HG03439 (cell line): ENCODE data around the gene GABRQ.

Experiments used
- ATAC-seq: cut with Tn5 transposase; IDR thresholded peaks from one replicate; pipeline ENCODE4 v1.9.1; 2021; ENCODE audit warnings: mild to moderate bottlenecking, moderate library complexity; ENCODE audit not compliant: unreplicated experiment

Gene GABRQ

GRCh38 chrX:152637649-152638442, at the start of gene GABRQ:
Gene GABRQ, plus strand, starts transcription at chrX:152637895. Its CDS starts 308 bp downstream, at chrX:152638203.
- no peak for ATAC-seq

DNA sequence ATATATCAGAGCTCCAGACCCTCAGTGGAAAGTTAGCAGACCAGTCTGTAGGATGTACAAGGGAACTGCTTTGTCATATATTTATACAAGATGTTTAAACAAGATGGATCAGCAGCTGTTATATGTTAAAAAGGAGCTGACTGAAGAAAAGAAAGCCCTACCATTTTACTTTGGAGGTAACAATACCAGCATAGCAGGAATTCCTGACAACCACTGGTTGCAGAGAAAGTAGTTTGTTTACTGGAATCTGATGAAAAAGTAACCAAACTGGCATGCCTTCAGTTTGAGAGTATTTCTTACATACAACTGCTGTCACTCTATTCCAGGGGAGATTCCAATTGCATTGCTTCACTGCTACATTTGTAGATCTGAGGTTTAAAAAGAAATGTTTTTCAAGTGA, 49.5 kb upstream of the GABRQ start:
- ATAC-seq = no peak

DNA sequence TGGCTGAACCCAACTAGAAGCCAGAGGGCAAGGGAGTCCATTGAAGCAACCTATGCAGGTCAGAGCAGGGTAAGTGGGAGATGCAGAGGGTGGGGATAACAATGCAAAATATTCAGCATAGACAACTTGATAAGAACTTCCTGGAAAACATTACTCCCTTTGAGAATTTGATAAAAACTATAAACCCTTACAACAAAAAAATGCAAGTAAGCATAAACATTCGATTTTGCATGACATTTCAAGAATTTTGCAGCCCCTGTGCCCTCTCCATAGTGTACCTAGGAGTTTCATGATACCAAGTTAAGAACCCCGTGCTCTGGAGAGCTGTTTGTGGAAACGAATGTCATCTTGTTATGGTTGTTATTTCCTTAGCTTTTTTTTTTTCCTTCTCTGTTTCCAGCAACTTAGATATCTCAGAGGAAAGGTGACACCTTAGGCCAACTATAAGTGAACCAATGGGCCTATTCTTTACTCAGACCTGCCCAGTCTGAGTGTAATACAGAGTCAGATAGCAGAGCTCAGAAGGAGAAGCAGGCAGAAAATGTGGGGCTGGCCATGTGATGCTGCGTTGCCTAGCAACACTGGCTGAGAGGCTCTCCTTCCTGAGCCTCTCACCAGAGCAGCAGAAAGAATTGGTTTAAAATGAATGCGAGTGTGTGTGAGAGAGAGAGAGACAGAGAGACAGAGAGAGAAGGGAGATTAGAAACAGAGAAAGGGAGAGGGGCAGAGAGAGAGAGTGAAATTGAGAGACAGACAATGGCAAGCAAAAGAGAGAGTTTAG, 36.7 kb upstream of the GABRQ start:
- no peak for ATAC-seq

GRCh38 chrX:152601848-152602616, 35.7 kb upstream of the GABRQ start:
- no peak for ATAC-seq

DNA sequence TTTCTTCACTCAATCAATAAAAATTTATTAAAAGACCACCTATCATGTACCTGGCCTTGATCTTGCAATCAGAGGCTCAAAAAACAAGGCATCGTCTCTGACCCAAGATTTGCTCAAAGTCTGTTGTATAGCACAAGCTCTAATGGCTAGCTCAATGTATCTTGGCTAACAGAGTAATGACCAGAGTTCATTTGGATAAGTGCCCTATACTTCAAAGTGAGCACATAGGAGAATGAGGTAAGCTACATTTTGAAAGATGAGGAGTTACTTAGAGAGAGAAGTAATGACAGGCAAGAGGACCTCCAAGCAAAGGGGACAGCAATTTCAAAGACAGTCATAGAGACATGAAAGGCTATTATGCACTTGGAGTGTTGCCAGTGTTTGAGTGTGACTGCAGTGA, 22.9 kb upstream of the GABRQ start:
- ATAC-seq = no peak

DNA sequence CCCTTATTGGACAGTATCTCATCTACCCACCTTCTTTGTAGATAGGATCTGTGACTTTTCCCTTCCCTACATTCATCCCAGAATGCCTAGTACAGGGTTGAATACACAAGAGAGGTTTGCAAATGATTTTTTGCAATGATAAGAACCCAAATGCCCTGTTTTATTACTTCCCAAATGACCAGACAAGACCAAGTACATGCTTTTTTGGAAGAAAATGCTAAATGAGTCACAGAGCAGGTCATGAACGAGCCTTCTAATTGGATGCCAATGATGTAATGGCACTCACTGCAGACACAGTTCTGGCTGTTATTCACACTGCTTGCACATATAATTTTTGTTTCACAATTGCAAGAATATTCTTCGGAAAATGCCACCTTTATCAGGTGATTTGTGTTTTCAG, 17.8 kb upstream of the GABRQ start:
- ATAC-seq = no peak

GRCh38 chrX:152632445-152633097, 5.1 kb upstream of the GABRQ start:
- no peak for ATAC-seq

GRCh38 chrX:152635941-152636340, 1.8 kb upstream of the GABRQ start:
- ATAC-seq = no peak

DNA sequence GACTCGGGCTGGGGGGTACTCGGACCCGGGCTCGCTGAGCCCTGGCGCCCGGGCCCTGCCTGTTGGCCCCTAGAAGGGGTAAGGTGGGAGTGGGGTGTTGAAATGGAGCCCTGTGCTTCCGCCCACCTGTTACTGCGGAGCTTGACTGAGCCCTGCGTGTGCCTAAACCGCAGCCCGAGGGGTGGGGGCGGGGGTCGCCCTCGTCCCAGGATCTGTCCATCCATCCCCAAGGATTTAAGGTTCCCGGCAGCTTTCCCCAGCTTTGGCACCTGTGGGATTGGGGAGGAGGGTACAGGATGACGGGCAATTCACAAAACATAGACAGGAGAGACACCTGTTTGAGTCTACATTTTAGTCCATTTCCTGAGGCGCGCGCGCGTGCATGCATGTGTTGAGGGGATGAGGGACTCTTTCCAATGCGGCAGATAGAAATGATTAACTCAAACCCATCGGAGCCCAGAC, 779 bp downstream of the GABRQ start:
- no peak for ATAC-seq

- ATAC-seq = no peak
These were observed 1.7 kb downstream of the GABRQ start for GRCh38 chrX:152639426-152639825.

- ATAC-seq = no peak
These were observed 2.5 kb downstream of the GABRQ start for GRCh38 chrX:152640034-152640818.

DNA sequence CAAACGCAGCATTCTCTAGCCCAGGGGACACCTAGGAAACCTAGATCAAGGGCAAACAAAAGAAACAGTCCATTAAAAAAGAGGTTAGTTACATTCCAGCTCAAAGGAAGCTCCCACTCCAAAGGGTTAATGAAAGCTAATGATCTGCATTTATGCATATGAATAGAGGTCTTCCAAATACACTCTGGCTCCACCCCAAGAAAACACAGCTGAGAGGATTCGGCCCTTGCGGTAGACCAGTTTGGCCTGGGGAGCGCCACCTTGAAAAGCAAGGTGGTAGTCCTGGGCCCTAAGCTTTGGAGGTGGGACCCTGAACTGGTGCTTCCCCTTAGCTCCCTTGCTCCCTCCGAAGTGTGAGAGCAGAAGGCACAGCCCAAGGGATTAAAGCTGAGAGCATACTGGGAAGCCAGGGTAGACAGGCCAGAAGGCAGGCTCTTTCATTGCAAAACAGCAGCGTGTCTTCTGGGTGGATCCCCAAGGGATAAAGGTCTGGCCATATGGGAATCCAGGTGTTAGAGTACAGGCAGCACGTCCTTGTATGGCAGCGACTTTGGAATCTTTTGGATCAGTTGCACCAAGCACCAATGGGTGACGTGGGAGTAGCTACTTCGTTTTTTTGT, 3.7 kb downstream of the GABRQ start:
- no peak for ATAC-seq

- no peak for ATAC-seq
These were observed 4.3 kb downstream of the GABRQ start for GRCh38 chrX:152641996-152642395.

- ATAC-seq = no peak
These were observed 5.4 kb downstream of the GABRQ start for GRCh38 chrX:152642931-152643564.

GRCh38 chrX:152646961-152647360, 9.3 kb downstream of the GABRQ start:
- ATAC-seq = no peak

DNA sequence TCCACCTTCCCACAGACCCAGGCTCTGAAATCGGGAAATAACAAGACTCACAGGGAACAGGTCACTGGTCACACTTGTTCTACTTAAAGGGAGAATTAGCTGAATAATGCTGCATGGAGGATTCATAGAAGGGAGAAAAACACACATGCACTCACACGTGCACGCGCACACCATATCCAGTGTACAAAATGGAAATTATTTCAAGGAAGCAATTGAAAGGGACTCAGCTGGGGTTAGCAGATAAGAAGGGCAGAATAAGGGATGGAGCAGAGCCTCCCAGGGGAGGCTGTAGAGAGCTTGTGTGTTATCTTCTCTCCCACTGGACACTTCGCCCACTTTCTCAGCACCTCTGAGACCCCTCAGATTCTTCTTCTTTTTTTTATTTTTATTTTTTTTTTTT, 10.3 kb downstream of the GABRQ start:
- ATAC-seq = no peak

DNA sequence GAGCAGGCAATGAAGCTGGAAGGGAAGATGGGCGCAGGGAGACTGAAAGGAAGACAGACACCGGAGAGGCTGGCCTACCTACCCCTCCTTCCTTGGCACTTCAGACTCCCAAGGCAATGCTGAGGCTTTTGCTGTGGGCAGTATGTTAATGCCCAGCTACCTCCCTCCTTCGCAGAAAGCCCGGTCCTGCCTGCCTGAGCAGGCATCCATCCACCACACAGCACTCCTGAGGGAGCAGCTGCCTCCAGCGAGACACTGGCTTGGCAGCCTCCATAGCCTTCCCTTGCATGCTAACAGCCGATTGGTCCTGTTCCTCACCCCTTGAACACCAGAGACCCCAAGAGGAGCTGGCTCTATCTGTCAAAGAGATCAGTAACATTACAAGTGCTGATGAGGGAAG, 14.4 kb downstream of the GABRQ start:
- ATAC-seq = no peak

- no peak for ATAC-seq
These were observed 14.8 kb downstream of the GABRQ start for GRCh38 chrX:152652467-152652866.

- ATAC-seq = no peak
These were observed 18.4 kb downstream of the GABRQ start for GRCh38 chrX:152656087-152656486.
